Breast epithelium (tissue), 4 donors: ENCODE measurements around the gene OR4C45. TPM values are rescaled to one million over a fixed set of nuclear protein-coding genes. Genes with fewer than 3 reads are reported as not detected.
"Not testable (repeated sequence)": the region's sequence is repeated elsewhere in the genome, so short reads cannot be mapped to it uniquely, and the experiment has no call there.

Experiments
- DNase-seq, 2 donors: peaks; one replicate each; pipeline ENCODE4 v3.0.0-alpha.2; 2019; ENCODE audit warnings: low spot score in 2 of 2
- H3K27ac ChIP-seq, 2 donors: fragments of 200-600 bp; sonication (generic) in 1 of 2; one replicate each; pipeline ENCODE4 v1.5.1; 2016 to 2019; ENCODE audit warnings: mild to moderate bottlenecking in 1 of 2
- H3K27me3 ChIP-seq, 2 donors: fragments of 200-600 bp; sonication (generic) in 1 of 2; one replicate each; pipeline versions ENCODE4 v1.5.1 to v1.6.0; 2017 to 2019; ENCODE audit warnings: control low read depth in 1 of 2, mild to moderate bottlenecking in 1 of 2
- H3K36me3 ChIP-seq: fragments of 200-600 bp; one replicate; pipeline ENCODE4 v1.5.1; 2019
- H3K4me1 ChIP-seq, 2 donors: fragments of 200-600 bp; sonication (generic); one replicate each; pipeline ENCODE4 v1.5.1; 2016 to 2019; ENCODE audit warnings: control low read depth in 1 of 2
- H3K4me3 ChIP-seq, 3 donors: fragments of 200-600 bp; sonication (generic); 1 replicate in 2 of 3; 2 replicates in 1 of 3; pipeline ENCODE4 v1.5.1; 2016 to 2019; ENCODE audit warnings: mild to moderate bottlenecking in 3 of 3, moderate library complexity in 2 of 3
- H3K9me3 ChIP-seq, 2 donors: fragments of 200-600 bp; sonication (generic) in 1 of 2; one replicate each; pipeline ENCODE4 v1.5.1; 2016 to 2019; ENCODE audit warnings: control low read depth in 1 of 2
- POLR2A ChIP-seq: fragments of 450-650 bp; IDR thresholded peaks from one replicate; pipeline ENCODE4 v1.6.1; 2016; ENCODE audit warnings: antibody characterized with exemption, mild to moderate bottlenecking, moderate library complexity
- POLR2AphosphoS5 ChIP-seq, 3 donors: sonication (generic); formaldehyde crosslinking; IDR thresholded peaks; one replicate each; pipeline ENCODE4 v1.6.1; 2017; ENCODE audit warnings: antibody characterized with exemption in 3 of 3
- intact Hi-C: fragments of 100-400 bp; cut with DNase I; formaldehyde crosslinking; loops from one replicate; pipeline ENCODE4 v1.15.1; 2023; ENCODE audit warnings: low total_unique reads
- total RNA-seq, 3 donors: library from RNA; depleted of rRNA; stranded (reverse); fragments of >200 nt; gene quantifications; one replicate each; pipeline ENCODE4 v1.1.0, GENCODE V29; 2016
- TF ChIP-seq, protein P1 (sequence below), 3 donors: fragments of 450-650 bp; IDR thresholded peaks; one replicate each; pipeline ENCODE4 v1.5.1; 2016 to 2017; ENCODE audit warnings: antibody characterized with exemption in 3 of 3, mild to moderate bottlenecking in 3 of 3, moderate library complexity in 3 of 3

Gene OR4C45
- total RNA-seq, 3 donors from 2014 or later, result not detected

DNA sequence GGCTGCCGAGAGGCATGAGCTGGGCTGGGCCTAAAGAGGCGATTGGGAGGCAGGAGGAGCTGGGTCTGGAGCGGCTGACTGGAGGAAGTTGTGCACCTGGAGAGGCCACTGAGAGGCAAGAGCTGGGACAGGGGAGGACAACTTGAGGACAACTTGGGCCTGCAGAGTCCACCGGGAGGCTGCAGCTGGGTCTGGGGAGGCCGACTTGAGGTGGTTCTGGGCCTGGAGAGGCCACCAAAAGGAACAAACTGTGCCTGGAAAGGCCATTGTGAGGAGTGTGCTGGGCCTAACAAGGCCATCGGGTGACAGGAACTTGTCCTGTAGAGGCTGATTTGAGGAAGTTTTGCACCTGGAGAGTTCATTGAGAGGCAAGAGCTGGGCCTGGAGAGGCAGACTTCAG, 41.5 kb downstream of the OR4C45 start:
- Histone ChIP-seq H3K36me3 (no peaks in the 10 kb centered on the region), H3K27ac (no peak overlapping the region), H3K4me1 (no peaks in the 10 kb centered on the region), H3K4me3 (no peak overlapping the region), H3K9me3 (peaks cover 38 to 57% of the 10 kb centered on the region in 2 donors), H3K27me3 (no peaks in the 10 kb centered on the region)
- TF ChIP-seq, protein P1, sequence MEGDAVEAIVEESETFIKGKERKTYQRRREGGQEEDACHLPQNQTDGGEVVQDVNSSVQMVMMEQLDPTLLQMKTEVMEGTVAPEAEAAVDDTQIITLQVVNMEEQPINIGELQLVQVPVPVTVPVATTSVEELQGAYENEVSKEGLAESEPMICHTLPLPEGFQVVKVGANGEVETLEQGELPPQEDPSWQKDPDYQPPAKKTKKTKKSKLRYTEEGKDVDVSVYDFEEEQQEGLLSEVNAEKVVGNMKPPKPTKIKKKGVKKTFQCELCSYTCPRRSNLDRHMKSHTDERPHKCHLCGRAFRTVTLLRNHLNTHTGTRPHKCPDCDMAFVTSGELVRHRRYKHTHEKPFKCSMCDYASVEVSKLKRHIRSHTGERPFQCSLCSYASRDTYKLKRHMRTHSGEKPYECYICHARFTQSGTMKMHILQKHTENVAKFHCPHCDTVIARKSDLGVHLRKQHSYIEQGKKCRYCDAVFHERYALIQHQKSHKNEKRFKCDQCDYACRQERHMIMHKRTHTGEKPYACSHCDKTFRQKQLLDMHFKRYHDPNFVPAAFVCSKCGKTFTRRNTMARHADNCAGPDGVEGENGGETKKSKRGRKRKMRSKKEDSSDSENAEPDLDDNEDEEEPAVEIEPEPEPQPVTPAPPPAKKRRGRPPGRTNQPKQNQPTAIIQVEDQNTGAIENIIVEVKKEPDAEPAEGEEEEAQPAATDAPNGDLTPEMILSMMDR (IDR thresholded peaks at IDR 0.05), result no peak
- TF ChIP-seq POLR2A, result no peak
- TF ChIP-seq POLR2AphosphoS5 (IDR thresholded peaks at IDR 0.05), result no peak
- no peak for DNase-seq
- intact Hi-C loops, result no loop called here

GRCh38 chr11:50075856-50076255, 43.2 kb downstream of the OR4C45 start:
- H3K27ac ChIP-seq, result no peak overlapping the region
- H3K36me3 ChIP-seq, result no peaks in the 10 kb centered on the region
- no peaks in the 10 kb centered on the region for H3K27me3 ChIP-seq
- intact Hi-C loops, result no loop called here
- H3K4me3 ChIP-seq, result no peak overlapping the region
- peaks cover 36 to 59% of the 10 kb centered on the region in 2 donors for H3K9me3 ChIP-seq
- H3K4me1 ChIP-seq, result no peaks in the 10 kb centered on the region
- TF ChIP-seq, protein P1 (IDR thresholded peaks at IDR 0.05), result no peak
- no peak for TF ChIP-seq POLR2A
- no peak for TF ChIP-seq POLR2AphosphoS5 (IDR thresholded peaks at IDR 0.05)
- DNase-seq, result no peak

DNA sequence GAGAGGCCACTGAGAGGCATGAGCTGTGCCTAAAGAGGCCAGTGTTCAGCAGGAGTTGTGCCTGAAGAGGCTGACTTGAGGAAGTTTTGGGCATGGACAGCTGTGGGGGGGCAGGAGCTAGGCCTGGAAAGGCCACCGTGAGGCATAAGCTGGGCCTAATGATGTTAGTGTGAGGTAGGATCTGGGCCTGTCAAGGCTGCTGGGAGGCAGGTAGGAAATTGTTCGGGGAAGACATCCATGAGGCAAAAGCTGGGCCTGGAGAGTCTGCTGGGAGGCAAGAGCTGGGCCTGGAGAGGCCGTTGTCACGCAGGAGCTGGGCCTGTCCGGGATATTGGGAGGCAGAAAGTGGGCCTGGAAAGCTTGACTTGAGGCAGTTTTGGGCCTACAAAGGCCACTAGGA, 44.9 kb downstream of the OR4C45 start:
- no peak overlapping the region for H3K27ac ChIP-seq
- no peak overlapping the region for H3K4me3 ChIP-seq
- H3K9me3 ChIP-seq, result peaks cover 30 to 51% of the 10 kb centered on the region in 2 donors
- H3K27me3 ChIP-seq, result no peaks in the 10 kb centered on the region
- no peaks in the 10 kb centered on the region for H3K36me3 ChIP-seq
- TF ChIP-seq, protein P1 (IDR thresholded peaks at IDR 0.05), result no peak
- TF ChIP-seq POLR2AphosphoS5 (IDR thresholded peaks at IDR 0.05), result no peak
- no peak for TF ChIP-seq POLR2A
- no peak for DNase-seq
- intact Hi-C loops, result no loop called here
- no peaks in the 10 kb centered on the region for H3K4me1 ChIP-seq

DNA sequence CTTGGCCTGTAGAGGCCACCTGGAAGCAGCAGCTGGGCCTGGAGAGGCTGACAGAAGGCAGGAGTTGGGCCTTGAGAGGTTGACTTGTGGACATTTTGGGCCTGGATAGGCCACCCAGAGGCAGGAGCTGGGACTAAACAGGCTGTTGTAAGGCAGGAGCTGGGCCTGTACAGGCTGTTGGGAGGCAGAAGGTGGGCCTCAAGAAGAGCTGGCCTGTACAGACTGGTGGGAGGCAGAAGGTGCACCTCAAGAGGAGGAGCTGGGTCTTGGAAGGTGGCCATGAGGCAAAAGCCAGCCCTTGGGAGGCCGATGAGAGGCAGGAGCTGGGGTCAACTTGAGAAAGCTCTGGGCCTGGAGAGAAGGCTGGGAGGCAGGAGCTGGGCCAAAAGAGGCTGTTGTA, 45.3 kb downstream of the OR4C45 start:
- no peak overlapping the region for H3K27ac ChIP-seq
- intact Hi-C loops, result no loop called here
- peaks cover 27 to 46% of the 10 kb centered on the region in 2 donors for H3K9me3 ChIP-seq
- no peak for DNase-seq
- TF ChIP-seq POLR2AphosphoS5 (IDR thresholded peaks at IDR 0.05), result no peak
- TF ChIP-seq, protein P1 (IDR thresholded peaks at IDR 0.05), result no peak
- TF ChIP-seq POLR2A, result no peak
- H3K36me3 ChIP-seq, result no peaks in the 10 kb centered on the region
- no peaks in the 10 kb centered on the region for H3K27me3 ChIP-seq
- no peak overlapping the region for H3K4me3 ChIP-seq
- H3K4me1 ChIP-seq, result no peaks in the 10 kb centered on the region

- intact Hi-C loops, H3K4me3 ChIP-seq, H3K4me1 ChIP-seq, H3K36me3 ChIP-seq, H3K27ac ChIP-seq, DNase-seq, H3K27me3 ChIP-seq: not testable (repeated sequence)
- H3K9me3 ChIP-seq, result peaks cover 19 to 37% of the 10 kb centered on the region in 2 donors
Observed at GRCh38 chr11:50078946-50079345, 46.3 kb downstream of the OR4C45 start.

GRCh38 chr11:50080256-50080655, 47.6 kb downstream of the OR4C45 start:
- Histone ChIP-seq H3K9me3 (peaks cover 14 to 24% of the 10 kb centered on the region in 2 donors), H3K27ac (no peak overlapping the region), H3K4me1 (no peaks in the 10 kb centered on the region), H3K36me3 (no peaks in the 10 kb centered on the region), H3K27me3 (no peaks in the 10 kb centered on the region), H3K4me3 (no peak overlapping the region)
- TF ChIP-seq POLR2AphosphoS5 (IDR thresholded peaks at IDR 0.05), result no peak
- no peak for TF ChIP-seq POLR2A
- TF ChIP-seq, protein P1 (IDR thresholded peaks at IDR 0.05), result no peak
- intact Hi-C loops, result no loop called here
- no peak for DNase-seq
